Activated CD8-positive, alpha-beta T cell treated with anti-CD3 and anti-CD28 coated beads for 36 hours (primary cell): Measurements from ENCODE around the gene LGI4. TPM values are rescaled to one million over a fixed set of nuclear protein-coding genes. Genes with fewer than 3 reads are reported as not detected.

ENCODE experiments used
- ATAC-seq: fragments of 200-7000 bp; cut with Tn5 transposase; one replicate; pipeline ENCODE4 v1.10.0; 2021; ENCODE audit warnings: mild to moderate bottlenecking, moderate library complexity
- CTCF ChIA-PET: fragments of 350-600 bp; sonication (Branson Sonifier 250); formaldehyde crosslinking; loops from one replicate; lab custom pipeline; 2021; ENCODE audit warnings: antibody characterized with exemption; lab: Charles Lee
- POLR2A ChIA-PET: fragments of 350-600 bp; sonication (Branson Sonifier 250); formaldehyde crosslinking; loops from one replicate; lab custom pipeline; 2021; ENCODE audit warnings: antibody characterized with exemption; lab: Charles Lee
- DNase-seq: peaks from one replicate; pipeline ENCODE4 v3.0.0-alpha.2; 2020
- H3K27ac Mint-ChIP-seq: one replicate; pipeline ENCODE4 v1.8.0; 2021; ENCODE audit warnings: mild to moderate bottlenecking, mixed read lengths
- H3K27me3 Mint-ChIP-seq: one replicate; pipeline ENCODE4 v1.8.0; 2021; ENCODE audit warnings: mixed read lengths
- H3K36me3 Mint-ChIP-seq: one replicate; pipeline ENCODE4 v1.8.0; 2021; ENCODE audit warnings: low read depth, mixed read lengths
- H3K4me1 Mint-ChIP-seq: one replicate; pipeline ENCODE4 v1.8.0; 2021; ENCODE audit warnings: low read depth, mixed read lengths
- H3K4me3 Mint-ChIP-seq: one replicate; pipeline ENCODE4 v1.8.0; 2021; ENCODE audit warnings: mild to moderate bottlenecking, moderate library complexity, mixed read lengths
- H3K9me3 Mint-ChIP-seq: one replicate; pipeline ENCODE4 v1.8.0; 2021; ENCODE audit warnings: mixed read lengths
- intact Hi-C: fragments of 100-400 bp; cut with micrococcal nuclease; formaldehyde crosslinking; loops from one replicate; pipeline ENCODE4 v1.10.0; 2022
- total RNA-seq, 2 experiments: library from RNA; stranded (reverse); gene quantifications; one replicate each; pipeline ENCODE4 v1.2.3, GENCODE V29; 2021
- TF ChIP-seq, protein P1 (sequence below): fragments of 200-600 bp; IDR thresholded peaks from one replicate; pipeline ENCODE4 v1.8.0; 2022; ENCODE audit warnings: antibody characterized with exemption, mild to moderate bottlenecking

Gene LGI4
- total RNA-seq, 2 experiments from 2014 or later: 0.25 to 0.27 TPM

DNA sequence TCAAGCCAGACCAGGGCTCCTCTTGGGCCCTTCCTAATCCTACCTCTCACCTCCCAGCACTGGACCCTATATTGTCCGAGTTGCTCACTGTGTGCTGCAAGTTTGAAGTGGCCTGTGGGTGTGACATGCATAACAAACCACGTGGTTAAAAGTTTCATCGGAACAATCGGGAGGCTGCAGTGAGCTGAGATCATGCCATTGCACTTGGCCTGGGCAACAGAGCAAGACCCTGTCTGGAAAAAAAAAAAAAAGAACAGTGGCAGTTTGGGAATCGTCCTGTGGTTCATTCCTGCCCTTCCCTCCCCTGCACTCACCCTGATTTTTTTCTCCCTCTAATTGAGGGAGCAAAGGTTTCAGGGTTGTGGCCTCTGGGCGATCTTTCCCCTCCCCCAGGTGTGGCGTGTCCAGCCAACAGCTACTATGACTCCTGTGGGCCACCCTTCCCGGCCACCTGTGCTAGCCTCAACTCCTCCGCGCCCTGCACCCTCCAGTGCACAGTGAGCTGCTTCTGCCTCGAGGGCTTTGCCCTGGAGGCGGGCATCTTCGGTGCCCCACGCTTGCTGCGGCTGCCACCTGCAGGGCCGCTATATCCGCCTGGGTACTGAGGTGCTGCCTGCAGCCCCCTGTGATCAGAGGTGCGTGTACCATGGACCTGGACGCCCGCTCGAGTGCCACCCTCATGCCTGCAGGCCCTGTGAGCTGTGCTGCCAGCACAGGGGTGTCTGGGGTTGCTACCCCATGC, 35.5 kb downstream of the LGI4 start:
- intact Hi-C loops: no loop called here
- no peak overlapping the region for H3K27ac Mint-ChIP-seq
- H3K4me3 Mint-ChIP-seq: no peak overlapping the region
- H3K36me3 Mint-ChIP-seq: no peaks in the 10 kb centered on the region
- ATAC-seq (no peak), DNase-seq (no peak)
- ChIA-PET POLR2A (no interaction called here), CTCF (interaction anchor here (1.1 to 1.7 kb wide), 3 partner anchors 11 to 33 kb away, joined by 3 to 7 read pairs (median 5); no protein-coding TSS in a partner anchor)
- no peaks in the 10 kb centered on the region for H3K9me3 Mint-ChIP-seq
- TF ChIP-seq, protein P1, sequence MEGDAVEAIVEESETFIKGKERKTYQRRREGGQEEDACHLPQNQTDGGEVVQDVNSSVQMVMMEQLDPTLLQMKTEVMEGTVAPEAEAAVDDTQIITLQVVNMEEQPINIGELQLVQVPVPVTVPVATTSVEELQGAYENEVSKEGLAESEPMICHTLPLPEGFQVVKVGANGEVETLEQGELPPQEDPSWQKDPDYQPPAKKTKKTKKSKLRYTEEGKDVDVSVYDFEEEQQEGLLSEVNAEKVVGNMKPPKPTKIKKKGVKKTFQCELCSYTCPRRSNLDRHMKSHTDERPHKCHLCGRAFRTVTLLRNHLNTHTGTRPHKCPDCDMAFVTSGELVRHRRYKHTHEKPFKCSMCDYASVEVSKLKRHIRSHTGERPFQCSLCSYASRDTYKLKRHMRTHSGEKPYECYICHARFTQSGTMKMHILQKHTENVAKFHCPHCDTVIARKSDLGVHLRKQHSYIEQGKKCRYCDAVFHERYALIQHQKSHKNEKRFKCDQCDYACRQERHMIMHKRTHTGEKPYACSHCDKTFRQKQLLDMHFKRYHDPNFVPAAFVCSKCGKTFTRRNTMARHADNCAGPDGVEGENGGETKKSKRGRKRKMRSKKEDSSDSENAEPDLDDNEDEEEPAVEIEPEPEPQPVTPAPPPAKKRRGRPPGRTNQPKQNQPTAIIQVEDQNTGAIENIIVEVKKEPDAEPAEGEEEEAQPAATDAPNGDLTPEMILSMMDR: no peak
- no peaks in the 10 kb centered on the region for H3K27me3 Mint-ChIP-seq
- no peaks in the 10 kb centered on the region for H3K4me1 Mint-ChIP-seq

DNA sequence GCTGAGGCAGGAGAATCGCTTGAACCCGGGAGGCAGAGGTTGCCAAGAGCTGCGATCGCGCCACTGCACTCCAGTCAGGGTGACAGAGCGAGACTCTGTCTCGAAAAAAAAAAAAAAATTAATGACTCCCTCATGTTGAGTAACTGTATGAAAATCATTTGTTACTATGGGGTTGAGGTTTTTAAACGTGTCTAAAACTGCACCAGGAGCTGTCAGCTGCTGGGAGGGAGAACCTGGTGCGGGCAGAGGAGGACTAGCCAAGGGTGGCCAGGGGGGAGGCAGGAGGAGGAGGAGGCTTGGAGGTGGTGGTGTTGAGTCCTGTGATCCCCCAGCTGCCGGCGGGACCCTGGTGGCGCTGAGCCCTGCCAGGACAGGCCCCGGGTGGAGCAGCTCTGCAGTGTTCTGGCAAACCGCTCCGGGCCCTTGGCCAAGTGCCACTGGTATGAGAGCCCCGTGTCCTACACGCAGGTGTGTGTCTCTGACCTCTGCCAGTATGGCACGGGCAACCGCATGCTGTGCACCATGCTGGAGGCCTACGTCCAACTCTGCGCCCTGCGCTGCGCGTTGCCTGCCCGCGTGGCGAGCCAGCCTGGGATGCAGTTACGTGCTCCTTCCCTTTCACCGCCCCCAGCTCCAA, 36.3 kb downstream of the LGI4 start:
- intact Hi-C loops: no loop called here
- POLR2A ChIA-PET: no interaction called here
- no peak overlapping the region for H3K4me3 Mint-ChIP-seq
- H3K36me3 Mint-ChIP-seq: no peaks in the 10 kb centered on the region
- ATAC-seq (no peak), DNase-seq (no peak)
- H3K27ac Mint-ChIP-seq: no peak overlapping the region
- no peaks in the 10 kb centered on the region for H3K4me1 Mint-ChIP-seq
- H3K27me3 Mint-ChIP-seq: no peaks in the 10 kb centered on the region
- TF ChIP-seq, protein P1: no peak
- H3K9me3 Mint-ChIP-seq: no peaks in the 10 kb centered on the region
- CTCF ChIA-PET: interaction anchor here (0.9 kb wide), 1 partner anchor 52 kb away, joined by 3 read pairs; no protein-coding TSS in a partner anchor

DNA sequence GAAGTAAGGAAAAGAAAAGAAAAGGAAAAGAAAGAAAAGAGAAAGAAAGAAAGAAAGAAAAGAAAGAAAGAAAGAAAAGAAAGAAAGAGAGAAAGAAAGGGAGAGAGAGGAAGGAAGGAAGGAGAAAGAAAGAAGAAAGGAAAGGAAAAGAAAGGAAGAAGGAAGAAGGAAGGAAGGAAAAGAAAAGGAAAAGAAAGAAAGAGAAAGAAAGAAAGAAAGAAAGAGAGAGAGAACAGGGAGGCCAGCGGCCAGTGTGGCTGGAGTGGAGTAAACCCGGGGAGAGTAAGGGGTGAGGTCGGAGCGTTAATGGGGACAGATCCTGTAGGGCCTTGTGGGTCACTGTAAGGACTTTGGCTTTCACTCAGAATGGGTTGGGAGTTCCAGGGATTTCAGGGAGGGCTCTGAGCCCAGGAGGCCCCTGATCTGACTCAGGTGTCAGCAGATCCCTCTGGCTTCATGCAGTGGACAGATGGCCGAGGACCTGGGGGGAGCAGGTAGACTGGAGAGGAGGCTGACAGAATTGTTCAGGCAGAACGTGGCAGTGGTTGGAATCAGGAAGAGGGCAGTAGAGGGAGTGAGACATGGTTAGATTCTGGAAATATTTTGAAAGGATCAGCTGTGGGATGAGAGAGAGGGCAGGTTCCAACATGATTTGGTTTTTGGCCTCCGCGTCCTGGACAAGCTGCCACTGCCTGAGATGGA, 39.0 kb downstream of the LGI4 start:
- ChIA-PET POLR2A (no interaction called here), CTCF (interaction anchor here (1.3 to 1.5 kb wide), 2 partner anchors 19 to 51 kb away, joined by 3 to 4 read pairs; no protein-coding TSS in a partner anchor)
- Mint-ChIP-seq H3K4me1 (no peaks in the 10 kb centered on the region), H3K9me3 (no peaks in the 10 kb centered on the region), H3K27me3 (no peaks in the 10 kb centered on the region), H3K4me3 (no peak overlapping the region), H3K36me3 (no peaks in the 10 kb centered on the region), H3K27ac (no peak overlapping the region)
- TF ChIP-seq, protein P1: no peak
- ATAC-seq (no peak), DNase-seq (no peak)
- intact Hi-C loops: no loop called here

DNA sequence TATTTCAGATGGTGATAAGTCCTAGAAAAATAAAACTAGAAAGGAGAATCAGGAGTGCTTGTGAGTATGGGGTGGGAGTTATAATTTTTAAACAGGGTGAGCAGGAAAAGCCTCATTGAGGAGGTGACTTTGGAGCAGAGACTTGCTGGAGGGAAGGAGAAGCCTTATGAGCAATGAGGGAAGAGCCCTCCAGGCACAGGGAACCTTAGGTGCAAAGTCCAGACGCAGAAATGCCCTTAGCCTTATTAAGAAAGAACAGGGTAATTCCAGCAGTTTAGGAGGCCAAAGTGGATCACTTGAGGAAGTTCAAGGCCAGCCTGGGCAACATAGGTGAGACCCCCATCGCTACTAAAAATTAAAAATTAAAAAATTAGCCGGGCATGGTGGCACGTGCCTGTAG, 40.2 kb downstream of the LGI4 start:
- no peak overlapping the region for H3K27ac Mint-ChIP-seq
- DNase-seq (no peak), ATAC-seq (no peak)
- CTCF ChIA-PET: no interaction called here
- TF ChIP-seq, protein P1: no peak
- POLR2A ChIA-PET: no interaction called here
- peaks cover 3% of the 10 kb centered on the region for H3K27me3 Mint-ChIP-seq
- intact Hi-C loops: no loop called here
- H3K4me3 Mint-ChIP-seq: no peak overlapping the region
- H3K9me3 Mint-ChIP-seq: no peaks in the 10 kb centered on the region
- peaks cover 2% of the 10 kb centered on the region for H3K4me1 Mint-ChIP-seq
- no peaks in the 10 kb centered on the region for H3K36me3 Mint-ChIP-seq
